ENCODE measurements around the gene GCK. TPM values are rescaled to one million over a fixed set of nuclear protein-coding genes. Genes with fewer than 3 reads are reported as not detected.
A peak's percentile ranks its signal among the peaks of the same experiment; 100 is the strongest.

GCK gene
- total and polyA plus RNA-seq, 2 donors (not counting 1 experiment from before 2014, with no cell fraction given), result 0.22 to 0.24 TPM

GRCh38 chr7:44106311-44107065 lies 82.8 kb downstream of the GCK start:
- CTCF ChIA-PET, result no interaction called here
- Histone ChIP-seq H3K36me3 (replicated peaks in 1 of 2; ENCODE audit: control extremely low read depth in 1 of 2, control insufficient read depth in 1 of 2, extremely low read depth in 1 of 2, insufficient read depth in 2 of 2, low read length in 1 of 2) (peaks cover 0 to 13% of the 10 kb centered on the region in 2 experiments), H3K9ac (ENCODE audit: low read length) (no peak overlapping the region), H3K4me2 (replicated peaks; ENCODE audit: low read depth, low read length, poor library complexity, severe bottlenecking) (peak overlapping the region; percentile 99), H3K4me1 (ENCODE audit: control insufficient read depth in 2 of 2, insufficient read depth in 2 of 2, low read length in 2 of 2) (peaks cover 24 to 42% of the 10 kb centered on the region in 2 donors), H3K27me3 (replicated peaks in 1 of 4; ENCODE audit: control extremely low read depth in 1 of 4, control insufficient read depth in 3 of 4, insufficient read depth in 4 of 4, low read length in 3 of 4) (peaks cover 0 to 11% (median 2%) of the 10 kb centered on the region in 4 experiments), H3K4me3 (ENCODE audit: control extremely low read depth in 1 of 5, extremely low read depth in 1 of 5, insufficient read depth in 1 of 5, low read depth in 2 of 5, low read length in 4 of 5) (no peak overlapping the region), H3K27ac (ENCODE audit: low read length in 2 of 2) (no peak overlapping the region), H4K20me1 (ENCODE audit: control insufficient read depth, insufficient read depth, low read length, poor library complexity, severe bottlenecking) (no peaks in the 10 kb centered on the region), H3K79me2 (ENCODE audit: control insufficient read depth, insufficient read depth, low read length) (peaks cover 9% of the 10 kb centered on the region), H2AFZ (ENCODE audit: insufficient read depth, low read depth, low read length, poor library complexity, severe bottlenecking) (no peak overlapping the region), H3K9me3 (ENCODE audit: control extremely low read depth in 1 of 3, control insufficient read depth in 2 of 3, insufficient read depth in 1 of 3, low read length in 2 of 3) (no peaks in the 10 kb centered on the region)
- ATAC-seq (ENCODE audit: low read depth) (no peak), DNase-seq (no peak)
- Mint-ChIP-seq H3K9me3 (ENCODE audit: insufficient read depth) (no peaks in the 10 kb centered on the region), H3K4me1 (peaks cover 37% of the 10 kb centered on the region), H3K27me3 (no peaks in the 10 kb centered on the region), H3K27ac (no peak overlapping the region), H3K4me3 (peak overlapping the region; percentile 90)
- POLR2A ChIA-PET, result interaction anchor here (0.7 kb wide), 1 partner anchor 30 kb away, joined by 3 read pairs; no protein-coding TSS in a partner anchor
- TF ChIP-seq CTCF (IDR thresholded peaks at IDR 0.05), result no peak
- TF ChIP-seq EZH2 (IDR thresholded peaks at IDR 0.05; ENCODE audit: borderline replicate concordance, insufficient read depth, low read depth, low read length, poor library complexity, severe bottlenecking), result no peak
- intact Hi-C loops (cut with micrococcal nuclease), result no loop called here
- WGBS (ENCODE audit: insufficient coverage), result 84% methylated on average over 7 of the region's 10 CpGs

- Histone ChIP-seq H3K4me1 (ENCODE audit: control insufficient read depth in 2 of 2, insufficient read depth in 2 of 2, low read length in 2 of 2) (peaks cover 30 to 49% of the 10 kb centered on the region in 2 donors), H3K9ac (ENCODE audit: low read length) (no peak overlapping the region), H3K27me3 (replicated peaks in 1 of 4; ENCODE audit: control extremely low read depth in 1 of 4, control insufficient read depth in 3 of 4, insufficient read depth in 4 of 4, low read length in 3 of 4) (peaks cover 0 to 11% (median 2%) of the 10 kb centered on the region in 4 experiments), H3K36me3 (replicated peaks in 1 of 2; ENCODE audit: control extremely low read depth in 1 of 2, control insufficient read depth in 1 of 2, extremely low read depth in 1 of 2, insufficient read depth in 2 of 2, low read length in 1 of 2) (peaks cover 0 to 9% of the 10 kb centered on the region in 2 experiments), H3K9me3 (ENCODE audit: control extremely low read depth in 1 of 3, control insufficient read depth in 2 of 3, insufficient read depth in 1 of 3, low read length in 2 of 3) (peaks cover 0 to 2% (median 0%) of the 10 kb centered on the region in 3 donors), H4K20me1 (ENCODE audit: control insufficient read depth, insufficient read depth, low read length, poor library complexity, severe bottlenecking) (no peaks in the 10 kb centered on the region), H2AFZ (ENCODE audit: insufficient read depth, low read depth, low read length, poor library complexity, severe bottlenecking) (no peak overlapping the region), H3K79me2 (ENCODE audit: control insufficient read depth, insufficient read depth, low read length) (peaks cover 9% of the 10 kb centered on the region), H3K4me3 (ENCODE audit: control extremely low read depth in 1 of 5, extremely low read depth in 1 of 5, insufficient read depth in 1 of 5, low read depth in 2 of 5, low read length in 4 of 5) (peak overlapping the region in 1 of 5 experiments; percentile 59), H3K27ac (ENCODE audit: low read length in 2 of 2) (no peak overlapping the region), H3K4me2 (replicated peaks; ENCODE audit: low read depth, low read length, poor library complexity, severe bottlenecking) (peak overlapping the region; percentile 99)
- intact Hi-C loops (cut with micrococcal nuclease), result loop anchor here (1.0 kb wide), 1 partner anchor 17 kb away; the partner anchor contains the start of gene POLD2
- ChIA-PET POLR2A (interaction anchor here (1.6 kb wide), 1 partner anchor 17 kb away, joined by 7 read pairs; the partner anchor contains the start of gene POLD2), CTCF (interaction anchor here (0.7 to 1.4 kb wide), 2 partner anchors 22 to 86 kb away, joined by 4 to 6 read pairs; no protein-coding TSS in a partner anchor)
- Mint-ChIP-seq H3K9me3 (ENCODE audit: insufficient read depth) (no peaks in the 10 kb centered on the region), H3K4me1 (peaks cover 44% of the 10 kb centered on the region), H3K27me3 (no peaks in the 10 kb centered on the region), H3K4me3 (peak overlapping the region; percentile 90), H3K27ac (peak overlapping the region; percentile 76)
- DNase-seq (peak; percentile 31), ATAC-seq (ENCODE audit: low read depth) (no peak)
- 0% methylated on average over 1 of the region's 2 CpGs for WGBS (ENCODE audit: insufficient coverage)
- TF ChIP-seq EZH2 (IDR thresholded peaks at IDR 0.05; ENCODE audit: borderline replicate concordance, insufficient read depth, low read depth, low read length, poor library complexity, severe bottlenecking) (no peak), CTCF (IDR thresholded peaks at IDR 0.05) (no peak)
These were observed 83.4 kb downstream of the GCK start for GRCh38 chr7:44105832-44106231.
